ENCODE results near the gene RHOBTB1. TPM values are rescaled to one million over a fixed set of nuclear protein-coding genes. Genes with fewer than 3 reads are reported as not detected.
"Not testable (repeated sequence)": the region's sequence is repeated elsewhere in the genome, so short reads cannot be mapped to it uniquely, and the experiment has no call there.

The RHOBTB1 gene
- total RNA-seq, 1 donor, result 15.8 TPM

GRCh38 chr10:60845038-60845437 lies 98.9 kb downstream of the RHOBTB1 start:
- no peak for TF ChIP-seq CTCF (IDR thresholded peaks at IDR 0.05; ENCODE audit: insufficient read depth, low read length)
- DNase-seq (ENCODE audit: low read depth), result no peak
- no peak overlapping the region for H3K4me3 ChIP-seq (ENCODE audit: low read depth, low read length)

- TF ChIP-seq CTCF (IDR thresholded peaks at IDR 0.05; ENCODE audit: insufficient read depth, low read length), result no peak
These were observed 101.3 kb downstream of the RHOBTB1 start for GRCh38 chr10:60842694-60843093.

DNA sequence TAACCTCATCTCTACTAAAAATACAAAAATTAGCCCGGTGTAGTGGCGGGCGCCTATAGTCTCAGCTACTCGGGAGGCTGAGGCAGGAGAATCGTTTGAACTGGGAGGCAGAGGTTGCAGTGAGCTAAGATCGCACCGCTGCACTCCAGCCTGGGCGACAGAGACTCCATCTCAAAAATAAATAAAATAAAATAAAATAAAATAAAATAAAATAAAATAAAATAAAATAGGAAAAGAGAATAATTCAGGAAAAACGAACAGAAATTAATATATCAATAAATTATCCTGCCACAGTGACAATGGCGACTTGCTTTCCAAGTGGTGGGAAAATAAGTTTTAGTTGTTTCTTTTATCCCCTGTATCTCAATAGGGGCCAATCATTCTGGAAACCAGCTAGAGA lies 102.8 kb downstream of the RHOBTB1 start:
- not testable (repeated sequence) for DNase-seq (ENCODE audit: low read depth); H3K4me3 ChIP-seq (ENCODE audit: low read depth, low read length)

More at GRCh38 chr10:60842694-60843093, 101.3 kb downstream of the RHOBTB1 start:
- H3K4me3 ChIP-seq (ENCODE audit: low read depth, low read length), result no peak overlapping the region
- DNase-seq (ENCODE audit: low read depth), result no peak

DNA sequence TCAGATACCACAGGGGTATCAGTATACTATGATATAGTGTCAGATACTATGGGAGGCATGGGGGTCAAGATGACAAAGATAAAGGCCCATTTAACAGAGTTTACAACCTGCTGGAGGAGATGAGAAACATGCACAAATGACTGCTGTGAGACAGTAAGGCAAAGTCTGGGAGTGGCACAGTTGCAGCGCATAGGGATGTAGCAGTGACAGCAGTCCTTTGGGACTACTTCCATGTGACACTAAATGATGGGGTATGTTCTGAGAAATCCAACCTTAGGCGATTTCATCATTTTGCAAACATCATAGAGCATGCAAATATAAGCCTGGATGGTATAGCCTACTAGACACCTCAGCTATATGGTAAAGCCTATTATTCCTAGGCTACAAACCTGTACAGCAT lies 108.9 kb downstream of the RHOBTB1 start:
- no peak for DNase-seq (ENCODE audit: low read depth)
- TF ChIP-seq CTCF (IDR thresholded peaks at IDR 0.05; ENCODE audit: insufficient read depth, low read length), result no peak

DNA sequence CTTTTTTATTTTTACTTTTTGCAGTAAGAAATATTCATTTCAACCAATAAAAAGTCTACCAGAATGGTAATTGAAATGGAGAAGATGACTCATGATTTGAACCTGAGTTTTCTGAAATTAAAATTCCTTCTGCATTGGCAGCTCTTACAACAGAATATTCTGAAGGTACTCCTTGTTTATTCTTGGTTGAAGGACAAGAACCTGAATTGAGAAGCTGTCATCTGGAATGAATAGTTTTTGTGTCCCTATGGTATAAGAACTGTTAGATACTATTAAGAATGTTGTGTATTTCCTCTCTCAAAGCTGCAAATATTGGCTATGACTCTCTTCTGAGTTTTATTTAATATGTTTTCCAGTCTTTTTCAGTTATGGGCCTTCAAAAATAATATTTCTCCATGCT lies 109.6 kb downstream of the RHOBTB1 start:
- DNase-seq (ENCODE audit: low read depth), result no peak
- TF ChIP-seq CTCF (IDR thresholded peaks at IDR 0.05; ENCODE audit: insufficient read depth, low read length), result no peak
- no peak overlapping the region for H3K4me3 ChIP-seq (ENCODE audit: low read depth, low read length)

More for the DNA sequence above, 108.9 kb downstream of the RHOBTB1 start:
- no peak overlapping the region for H3K4me3 ChIP-seq (ENCODE audit: low read depth, low read length)

DNA sequence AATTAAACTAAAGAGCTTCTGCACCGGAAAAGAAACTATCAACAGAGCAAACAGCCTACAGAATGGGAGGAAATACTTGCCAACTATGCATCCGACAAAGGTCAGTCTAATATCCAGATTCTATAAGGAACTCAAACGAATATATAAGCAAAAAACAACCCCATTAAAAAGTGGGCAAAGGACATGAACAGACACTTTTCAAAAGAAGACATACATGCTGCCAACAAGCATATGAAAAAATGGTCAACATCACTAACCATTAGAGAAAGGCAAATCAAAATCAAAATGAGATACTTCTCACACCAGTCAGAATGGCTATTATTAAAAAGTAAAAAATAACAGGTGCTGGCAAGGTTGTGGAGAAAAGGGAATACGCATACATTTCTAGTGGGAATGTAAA lies 111.8 kb downstream of the RHOBTB1 start:
- DNase-seq (ENCODE audit: low read depth); H3K4me3 ChIP-seq (ENCODE audit: low read depth, low read length): not testable (repeated sequence)

DNA sequence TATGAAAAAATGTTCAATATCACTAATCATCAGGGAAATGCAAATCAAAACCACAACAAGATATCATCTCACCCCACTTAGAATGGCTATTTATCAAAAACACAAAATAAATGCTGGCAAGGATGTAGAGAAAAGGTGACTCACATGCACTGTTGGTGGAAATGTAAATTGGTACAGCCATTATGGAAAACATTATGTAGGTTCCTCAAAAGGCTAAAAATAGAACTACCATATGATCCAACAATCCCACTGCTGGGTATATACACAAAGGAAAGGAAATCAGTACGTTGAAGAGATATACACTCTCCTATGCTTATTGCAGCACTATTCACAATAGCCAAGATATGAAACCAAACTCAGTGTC lies 115.5 kb downstream of the RHOBTB1 start:
- DNase-seq (ENCODE audit: low read depth), result peak; percentile 52
- no peak overlapping the region for H3K4me3 ChIP-seq (ENCODE audit: low read depth, low read length)
- no peak for TF ChIP-seq CTCF (IDR thresholded peaks at IDR 0.05; ENCODE audit: insufficient read depth, low read length)

- H3K4me3 ChIP-seq (ENCODE audit: low read depth, low read length), result no peak overlapping the region
- peak; percentile 93 for DNase-seq (ENCODE audit: low read depth)
- no peak for TF ChIP-seq CTCF (IDR thresholded peaks at IDR 0.05; ENCODE audit: insufficient read depth, low read length)
These were observed 116.0 kb downstream of the RHOBTB1 start for GRCh38 chr10:60827791-60828488.
